Peyer's patch (tissue), 4 donors: Measurements from ENCODE around the gene TCEAL7.
"Not testable (repeated sequence)": the region's sequence is repeated elsewhere in the genome, so short reads cannot be mapped to it uniquely, and the experiment has no call there.

Experiments used
- CTCF ChIP-seq, 6 experiments: fragments of 450-650 bp in 4 of 6; fragments of 200-600 bp in 2 of 6; sonication (generic) in 1 of 6; IDR thresholded peaks; one replicate each; pipeline ENCODE4 v1.5.1; 2017 to 2019; ENCODE audit warnings: antibody characterized with exemption in 6 of 6, mild to moderate bottlenecking in 3 of 6, moderate library complexity in 1 of 6
- POLR2A ChIP-seq, 2 donors: fragments of 450-650 bp; IDR thresholded peaks; one replicate each; pipeline ENCODE4 v1.5.1; 2017; ENCODE audit warnings: antibody characterized with exemption in 2 of 2, mild to moderate bottlenecking in 2 of 2, moderate library complexity in 2 of 2

GRCh38 chrX:103359605-103360004 is 29.6 kb downstream of the TCEAL7 start:
- TF ChIP-seq CTCF, POLR2A (IDR thresholded peaks at IDR 0.05): not testable (repeated sequence)
